Measurements from ENCODE around the gene TNNC2. TPM values are rescaled to one million over a fixed set of nuclear protein-coding genes. Genes with fewer than 3 reads are reported as not detected.

TNNC2 gene
- total and polyA plus RNA-seq, 2 of the 13 experiments (the other 11 are each of a cell fraction or from before 2014, with no cell fraction given) = 1.8 to 4.7 TPM

GRCh38 chr20:45826381-45827019 lies 612 bp downstream of the TNNC2 start (continued):
- TF ChIP-seq ZBTB39 (CRISPR knock-in tag; IDR thresholded peaks at IDR 0.05) (no peak), ETV6 (CRISPR knock-in tag; conservative IDR thresholded peaks at IDR 0.05) (no peak), ZNF451 (CRISPR knock-in tag; IDR thresholded peaks at IDR 0.05) (no peak), MXD1 (CRISPR knock-in tag; IDR thresholded peaks at IDR 0.05) (no peak), ZNF709 (CRISPR knock-in tag; IDR thresholded peaks at IDR 0.05) (no peak), RELA (CRISPR knock-in tag; IDR thresholded peaks at IDR 0.05) (no peak), FLYWCH1 (CRISPR knock-in tag; IDR thresholded peaks at IDR 0.05) (no peak), AKAP8 (CRISPR knock-in tag; IDR thresholded peaks at IDR 0.05) (no peak), MAFG (CRISPR knock-in tag; IDR thresholded peaks at IDR 0.05) (no peak), E2F2 (CRISPR knock-in tag; IDR thresholded peaks at IDR 0.05; ENCODE audit: borderline replicate concordance) (no peak), ZNF816 (CRISPR knock-in tag; IDR thresholded peaks at IDR 0.05; ENCODE audit: borderline replicate concordance) (no peak), IKZF4 (CRISPR knock-in tag; IDR thresholded peaks at IDR 0.05; ENCODE audit: borderline replicate concordance, low read depth, not compliant biosample characterization) (no peak), ZNF224 (CRISPR knock-in tag; IDR thresholded peaks at IDR 0.05) (no peak), ZNF674 (CRISPR knock-in tag; IDR thresholded peaks at IDR 0.05; ENCODE audit: low read depth) (no peak), TAF1 (CRISPR knock-in tag; IDR thresholded peaks at IDR 0.05) (peak; percentile 18; the same call in 1 of the 2 replicates), CEBPB (IDR thresholded peaks at IDR 0.05; ENCODE audit: borderline replicate concordance, low read depth, low read length) (no peak), MXD3 (CRISPR knock-in tag; IDR thresholded peaks at IDR 0.05) (no peak), ZNF496 (CRISPR knock-in tag; IDR thresholded peaks at IDR 0.05; ENCODE audit: insufficient replicate concordance) (no peak), JUND (CRISPR knock-in tag; IDR thresholded peaks at IDR 0.05) (no peak), ZNF567 (CRISPR knock-in tag; IDR thresholded peaks at IDR 0.05; ENCODE audit: borderline replicate concordance) (no peak), E2F5 (CRISPR knock-in tag; conservative IDR thresholded peaks at IDR 0.05) (no peak), GLI4 (CRISPR knock-in tag; IDR thresholded peaks at IDR 0.05; ENCODE audit: borderline replicate concordance) (no peak), SIX4 (CRISPR knock-in tag; IDR thresholded peaks at IDR 0.05) (0 out of 2 replicates have a peak, but pooled peaks have one; percentile 14), MTF1 (CRISPR knock-in tag; IDR thresholded peaks at IDR 0.05) (no peak), MYNN (CRISPR knock-in tag; IDR thresholded peaks at IDR 0.05; ENCODE audit: low read depth) (no peak), TCF7 (IDR thresholded peaks at IDR 0.05; ENCODE audit: low read depth) (no peak)
